H4 (cell line): ENCODE measurements around the gene SMAGP. TPM values are rescaled to one million over a fixed set of nuclear protein-coding genes. Genes with fewer than 3 reads are reported as not detected.
"Not testable (repeated sequence)": the region's sequence is repeated elsewhere in the genome, so short reads cannot be mapped to it uniquely, and the experiment has no call there.

ENCODE experiments used
- DNase-seq: peaks from one replicate; pipeline ENCODE4 v3.0.0-alpha.2; 2015; ENCODE audit warnings: low spot score
- total RNA-seq: library from RNA; depleted of rRNA; stranded (reverse); fragments of >200 nt; shearing (Covaris generic); gene quantifications from 2 replicates; pipeline ENCODE4 v1.2.3, GENCODE V29; 2014; rRNA removed

Gene SMAGP
- total RNA-seq: 6.3 and 13.8 TPM in 2 replicates

GRCh38 chr12:51270067-51270950 lies at the start of gene SMAGP:
TSS of gene SMAGP (minus strand) at chr12:51270415. CDS start at chr12:51269278, 1,137 bp downstream.
- peak; percentile 24 for DNase-seq

DNA sequence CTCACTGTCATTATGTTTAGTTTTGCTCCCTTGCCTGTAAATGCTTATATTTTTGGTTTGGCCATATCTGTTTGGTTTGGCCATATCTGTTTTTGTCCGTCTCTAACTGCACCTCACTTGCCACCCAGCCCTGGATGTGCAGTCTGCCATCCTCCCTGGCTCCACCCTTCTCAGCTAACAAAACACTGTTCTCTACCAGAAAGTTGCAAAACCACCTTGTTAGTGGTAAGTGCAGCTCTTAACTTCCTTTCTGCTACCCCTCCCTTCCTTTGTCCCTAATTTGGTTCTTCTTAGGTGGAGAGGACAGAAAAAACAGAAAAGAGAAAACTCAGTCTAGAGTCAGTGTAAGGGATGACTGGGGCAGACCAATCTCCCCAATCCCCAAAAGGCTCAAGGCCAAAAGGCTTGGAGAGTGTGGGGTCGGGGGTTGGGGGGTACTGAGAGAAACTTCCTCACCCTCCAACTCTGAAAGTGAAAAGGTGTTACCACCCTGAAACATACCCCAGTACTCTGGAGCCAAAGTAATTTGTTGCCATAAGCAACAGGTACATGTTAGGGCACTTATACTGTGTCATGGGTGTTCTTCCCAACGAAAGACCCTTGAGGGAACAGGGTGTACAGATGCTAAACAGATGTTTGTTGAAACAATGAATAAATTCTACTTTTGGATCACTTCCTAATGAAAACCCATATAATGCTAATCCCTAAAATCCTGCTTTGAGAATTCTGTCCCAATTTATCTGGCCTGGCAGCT lies 48.8 kb upstream of the SMAGP start:
- peak; percentile 16 for DNase-seq

GRCh38 chr12:51318057-51318806 lies 48.0 kb upstream of the SMAGP start:
- not testable (repeated sequence) for DNase-seq

DNA sequence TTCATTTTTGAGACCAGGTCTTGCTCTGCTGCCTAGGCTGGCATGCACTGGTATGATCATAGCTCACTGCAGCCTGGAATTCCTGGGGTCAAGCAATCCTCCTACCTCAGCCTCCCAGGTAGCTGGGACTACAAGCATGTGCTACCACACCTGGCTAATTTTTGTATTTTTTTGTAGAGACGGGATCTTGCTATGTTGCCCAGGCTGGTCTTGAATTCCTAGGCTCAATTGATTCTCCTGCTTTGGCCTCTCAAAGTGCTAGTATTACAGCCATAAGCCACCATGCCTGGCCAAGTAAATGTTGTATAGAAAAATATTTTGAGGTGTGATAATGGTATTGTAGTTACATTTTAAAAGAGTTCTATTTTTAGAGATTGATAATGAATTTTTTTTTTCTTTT lies 41.2 kb upstream of the SMAGP start:
- DNase-seq: no peak

- peak; percentile 64 for DNase-seq
Observed at GRCh38 chr12:51307655-51308593, 37.7 kb upstream of the SMAGP start.

DNA sequence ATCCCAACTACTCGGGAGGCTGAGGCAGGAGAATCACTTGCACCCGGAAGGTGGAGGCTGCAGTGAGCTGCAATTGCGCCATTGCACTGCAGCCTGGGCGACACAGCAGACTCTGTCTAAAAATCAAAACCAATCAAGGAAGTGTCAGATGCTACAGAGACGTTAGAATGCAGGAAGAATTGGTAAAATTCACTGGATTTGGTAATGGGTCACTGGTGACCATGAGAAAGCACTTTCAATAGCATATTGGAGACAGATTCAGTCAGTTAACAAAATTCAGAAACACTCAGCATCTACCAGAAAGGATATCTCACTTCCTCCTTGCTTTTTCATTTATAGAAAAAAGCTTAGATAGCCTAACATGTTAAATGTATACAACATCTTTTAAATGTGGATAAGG lies 36.3 kb upstream of the SMAGP start:
- no peak for DNase-seq

DNA sequence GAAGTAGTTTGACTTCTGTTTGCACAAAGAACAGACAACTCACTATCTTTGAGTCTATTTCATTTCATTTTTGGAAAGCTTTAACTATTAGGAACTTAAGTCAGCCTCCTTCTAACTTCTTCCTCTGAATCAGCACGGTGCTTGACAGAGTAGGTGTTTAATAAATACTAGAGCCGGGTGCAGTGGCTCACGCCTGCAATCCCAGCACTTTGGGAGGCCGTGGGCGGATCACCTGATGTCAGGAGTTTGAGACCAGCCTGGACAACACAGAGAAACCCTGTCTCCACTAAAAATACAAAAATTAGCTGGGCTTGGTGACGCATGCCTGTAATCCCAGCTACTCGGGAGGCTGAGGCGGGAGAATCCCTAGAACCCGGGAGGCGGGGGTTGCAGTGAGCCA lies 30.6 kb upstream of the SMAGP start:
- not testable (repeated sequence) for DNase-seq

GRCh38 chr12:51295651-51296050 lies 25.4 kb upstream of the SMAGP start:
- DNase-seq: no peak

- DNase-seq: not testable (repeated sequence)
Observed at GRCh38 chr12:51294097-51294496, 23.9 kb upstream of the SMAGP start.

DNA sequence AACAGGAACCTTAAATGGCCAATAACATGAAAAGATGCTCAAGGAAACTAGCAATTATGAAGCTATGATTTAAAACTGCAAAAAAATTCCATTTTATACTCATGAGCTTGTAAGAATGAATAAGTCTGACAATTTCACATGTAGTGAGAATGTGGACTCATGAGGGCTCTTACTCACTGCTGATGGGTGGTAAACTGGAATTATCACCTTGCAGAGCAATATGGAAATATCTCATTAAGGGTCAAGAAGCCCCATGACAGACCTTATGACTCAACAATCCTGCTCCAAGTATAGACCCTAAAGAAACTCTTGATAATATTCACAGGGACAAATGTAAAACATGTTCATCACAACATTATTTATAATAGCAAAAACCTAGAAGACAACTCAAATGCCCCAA lies 23.5 kb upstream of the SMAGP start:
- no peak for DNase-seq

DNA sequence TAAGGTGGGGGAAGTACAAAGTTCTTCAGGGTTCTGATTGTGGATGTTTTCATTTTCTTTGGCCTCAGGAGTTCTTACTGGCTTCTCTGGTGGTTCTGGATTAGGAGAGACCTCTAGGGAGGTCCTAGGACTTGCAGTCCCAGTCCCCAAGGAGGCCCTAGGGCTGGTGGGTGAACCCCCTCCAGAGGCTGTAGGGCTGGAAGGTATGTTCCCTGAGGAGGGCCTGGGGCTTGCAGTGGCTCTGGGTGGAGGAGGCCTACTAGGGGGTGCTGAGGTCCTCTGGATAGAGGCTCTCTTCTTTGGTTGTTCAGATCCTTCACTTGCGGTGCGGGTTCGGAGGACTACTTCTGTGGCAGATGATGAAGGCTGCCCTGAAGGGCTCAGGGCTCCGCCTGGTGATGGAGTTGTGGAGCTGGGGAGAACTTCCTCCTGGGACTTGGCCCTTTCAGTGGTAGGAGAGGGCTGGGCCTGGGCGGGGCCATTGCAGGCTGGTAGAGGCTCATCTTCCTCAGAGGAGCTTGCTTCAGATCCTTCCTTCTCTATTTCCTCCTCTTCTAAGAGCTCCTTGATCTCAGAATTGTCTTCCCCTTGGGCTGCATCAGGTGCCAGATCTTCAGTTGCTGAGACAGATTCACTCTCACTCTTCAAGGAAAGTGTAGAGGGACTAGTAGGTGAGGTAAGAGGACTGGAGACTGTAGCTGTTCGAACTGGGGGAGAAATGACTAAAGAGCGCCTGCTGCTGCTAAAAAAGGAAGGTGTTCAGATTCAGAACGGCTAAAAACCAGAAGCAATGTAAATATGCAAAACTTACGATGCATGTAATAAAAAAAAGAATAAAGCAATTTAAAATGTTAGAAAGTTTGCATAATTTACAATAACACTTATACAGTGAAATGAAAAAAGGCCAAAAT lies 21.6 kb upstream of the SMAGP start:
- not testable (repeated sequence) for DNase-seq

- DNase-seq: no peak
Observed at GRCh38 chr12:51285843-51286242, 15.6 kb upstream of the SMAGP start.

GRCh38 chr12:51281202-51281924 lies 11.1 kb upstream of the SMAGP start:
- no peak for DNase-seq

DNA sequence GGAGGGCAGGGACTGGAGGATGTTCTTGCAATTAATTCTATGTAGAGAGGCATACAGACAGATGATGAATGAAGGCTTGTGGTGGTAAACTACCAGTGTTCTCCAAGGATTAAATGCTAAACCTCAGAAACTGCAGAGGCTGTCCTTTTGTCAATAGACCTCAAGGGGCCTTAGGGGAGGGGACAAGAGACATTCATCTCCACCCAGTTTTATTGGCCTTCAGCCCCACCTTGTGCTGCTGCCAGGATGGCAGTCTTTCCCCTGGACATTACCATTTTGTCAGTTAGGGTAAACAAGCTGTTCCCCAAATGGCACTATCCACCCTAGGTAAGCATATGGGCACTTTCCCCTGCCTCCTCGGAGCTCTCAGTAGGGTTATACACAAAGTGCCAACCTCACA lies 4.9 kb upstream of the SMAGP start:
- DNase-seq: no peak

DNA sequence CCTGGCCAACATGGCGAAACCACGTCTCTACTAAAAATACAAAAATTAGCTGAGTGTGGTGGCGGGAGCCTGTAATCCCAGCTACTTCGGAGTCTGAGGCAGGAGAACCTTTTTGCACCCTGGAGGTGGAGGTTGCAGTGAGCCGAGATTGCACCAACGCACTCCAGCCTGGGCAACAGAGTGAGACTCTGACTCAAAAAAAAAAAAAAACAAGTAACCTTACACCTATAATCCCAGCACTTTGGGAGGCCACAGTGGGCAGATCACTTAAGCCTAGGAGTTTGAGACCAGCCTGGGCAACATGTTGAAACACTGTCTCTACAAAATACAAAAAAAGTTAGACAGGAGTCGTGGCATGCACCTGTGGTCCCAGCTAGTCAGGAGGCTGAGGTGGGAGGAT lies 2.6 kb upstream of the SMAGP start:
- not testable (repeated sequence) for DNase-seq

DNA sequence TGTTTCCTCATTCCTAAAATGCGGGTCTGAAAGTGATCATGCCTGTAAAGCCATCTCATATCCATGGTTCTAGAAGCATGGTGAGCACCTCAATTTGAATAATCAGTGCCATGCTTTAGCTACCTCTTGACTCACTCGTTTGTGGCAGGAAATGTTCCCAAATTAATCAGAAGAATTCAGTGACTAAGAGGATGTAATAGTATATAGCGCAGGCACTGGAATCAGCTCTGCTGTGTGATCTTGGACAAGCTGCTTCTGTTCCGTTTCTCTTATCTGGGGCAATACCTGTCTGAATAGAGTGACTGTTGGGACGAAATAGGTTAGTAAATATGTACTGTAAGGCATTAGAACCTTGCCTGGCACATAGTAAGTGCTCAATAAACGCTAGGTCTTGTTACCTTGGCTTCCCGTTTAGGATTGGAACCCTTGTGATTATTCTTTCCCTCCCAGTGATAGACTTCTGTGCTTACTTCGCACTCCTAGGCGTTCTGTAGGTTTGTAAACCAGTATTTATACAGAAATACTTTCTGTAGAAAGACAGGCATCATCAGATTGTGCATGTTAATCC lies 820 bp upstream of the SMAGP start:
- DNase-seq: peak; percentile 66

- peak; percentile 24 for DNase-seq
Observed at GRCh38 chr12:51269174-51270066, 795 bp downstream of the SMAGP start.

GRCh38 chr12:51265024-51265423 lies 5.2 kb downstream of the SMAGP start:
- DNase-seq: no peak
